HS-5 (cell line): ENCODE measurements around the gene PNKP.

ENCODE experiments used
- DNase-seq: peaks from one replicate; pipeline ENCODE4 v3.0.0-alpha.2; 2012; ENCODE audit warnings: low read depth

Gene PNKP

DNA sequence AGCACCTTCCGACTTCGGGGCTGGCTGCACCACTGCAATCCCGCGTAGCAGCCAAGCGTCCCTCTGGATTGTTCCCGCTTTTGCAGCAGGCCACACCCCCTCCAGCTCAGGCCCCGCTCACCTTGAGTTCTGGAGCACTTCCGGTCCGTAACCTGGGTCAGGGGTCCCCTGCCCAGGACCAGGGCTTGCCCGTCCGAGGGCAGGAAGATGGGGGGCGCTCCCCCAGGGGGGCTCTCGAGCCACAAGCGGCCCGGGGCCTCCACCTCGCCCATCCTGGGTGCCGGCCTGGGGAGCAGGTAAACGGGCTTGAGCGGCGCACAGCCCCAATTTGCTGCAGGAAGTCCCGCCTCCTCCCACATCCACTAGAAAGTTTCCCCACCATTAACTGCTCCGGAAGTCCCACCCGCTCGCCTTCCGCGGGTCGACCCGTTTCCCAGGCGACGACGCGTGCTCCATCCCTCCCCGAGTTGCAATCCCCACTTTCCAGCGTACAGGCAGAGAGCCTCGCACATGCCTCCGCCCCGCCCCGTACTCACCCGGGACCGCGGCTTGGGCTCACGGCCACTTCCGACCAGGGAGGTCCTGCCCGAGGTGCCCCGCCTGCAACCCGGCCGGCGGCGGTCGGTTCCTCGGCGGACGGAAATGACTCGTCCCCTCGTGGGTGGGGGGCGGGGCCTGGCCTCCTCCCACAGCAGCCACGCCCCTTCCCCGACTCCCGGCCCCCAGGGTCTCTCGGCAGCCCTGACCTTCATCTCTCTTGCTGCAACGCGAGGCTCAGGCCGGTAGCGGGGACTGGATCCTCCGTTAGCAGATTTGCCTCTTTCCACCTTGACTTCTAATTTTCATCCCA is at the start of gene PNKP:
Gene PNKP, minus strand, starts transcription at position 644 of the 850 bp plus-strand sequence. Its CDS starts 372 bp downstream, at position 272.
- peak; percentile 79 for DNase-seq

DNA sequence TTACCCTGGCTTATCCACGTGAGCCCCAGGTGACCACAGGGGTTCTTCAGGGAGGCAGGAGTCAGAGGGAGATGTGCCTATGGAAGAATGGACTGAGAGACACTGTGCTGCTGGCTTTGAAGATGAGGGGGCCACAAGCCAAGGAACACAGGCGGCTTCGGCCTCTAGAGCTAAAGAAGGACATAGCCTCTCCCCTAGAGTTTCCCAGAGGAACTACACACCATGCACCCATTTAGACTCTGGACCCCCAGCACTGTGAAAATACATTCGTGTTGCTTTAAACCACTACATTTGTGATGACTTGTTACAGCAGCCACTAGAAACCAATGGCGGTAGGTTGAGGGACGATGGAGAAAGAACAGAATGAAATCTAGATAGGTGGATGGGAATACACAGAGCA is 47.9 kb upstream of the PNKP start:
- DNase-seq, result no peak

DNA sequence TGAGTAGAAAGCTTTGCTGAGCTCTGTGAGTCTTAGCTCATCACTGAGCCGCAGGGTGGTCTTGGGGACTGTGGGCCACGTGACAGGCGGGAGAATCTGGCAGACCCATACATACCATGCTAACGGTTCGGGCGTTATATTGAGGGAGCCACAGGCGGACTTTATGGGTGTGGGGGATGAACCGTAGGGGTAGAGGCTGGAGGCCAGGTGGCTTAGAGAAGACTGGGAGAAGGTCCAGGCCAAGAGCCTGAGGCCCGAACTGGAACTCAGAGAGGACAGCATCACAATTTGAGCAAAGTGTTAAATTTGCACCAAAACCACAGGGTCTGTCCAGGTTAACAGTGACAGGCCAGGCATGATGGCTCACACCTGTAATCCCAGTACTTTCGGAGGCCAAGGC is 46.3 kb upstream of the PNKP start:
- no peak for DNase-seq

DNA sequence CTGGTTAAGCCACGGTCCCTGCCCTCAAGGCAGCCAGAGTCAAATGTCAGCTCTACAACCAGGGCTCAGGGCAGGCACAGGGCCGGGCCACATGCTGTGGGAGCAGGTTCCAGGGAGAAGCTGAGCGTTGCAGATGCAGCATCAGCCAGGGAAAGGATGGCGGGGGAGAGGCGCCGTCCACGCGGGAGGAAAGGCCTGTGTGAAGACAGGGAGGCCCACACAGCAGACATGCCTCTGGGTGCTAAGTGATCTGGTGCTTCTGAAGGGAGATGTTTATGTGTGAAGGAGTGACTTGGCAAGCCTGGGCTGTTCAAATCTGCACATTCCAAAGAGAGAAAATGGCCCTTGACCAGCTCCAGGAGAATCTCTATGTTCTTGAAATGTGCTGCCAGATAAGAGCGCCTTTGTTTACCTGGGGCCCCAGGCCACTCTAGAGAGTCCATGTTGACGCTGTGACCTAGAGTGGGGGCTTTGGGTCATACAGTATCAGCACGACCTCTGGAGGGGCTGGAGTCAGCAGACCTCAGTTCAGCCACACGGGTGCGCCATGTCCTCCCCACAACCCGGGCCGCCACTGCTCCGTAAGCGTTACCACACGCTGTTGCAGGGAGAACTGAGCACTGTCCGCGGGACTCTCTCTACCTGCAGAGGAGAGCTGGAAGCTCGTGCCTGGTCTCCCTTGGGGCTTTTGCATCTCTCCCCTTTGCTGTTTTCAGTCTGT is 45.7 kb upstream of the PNKP start:
- DNase-seq, result no peak

DNA sequence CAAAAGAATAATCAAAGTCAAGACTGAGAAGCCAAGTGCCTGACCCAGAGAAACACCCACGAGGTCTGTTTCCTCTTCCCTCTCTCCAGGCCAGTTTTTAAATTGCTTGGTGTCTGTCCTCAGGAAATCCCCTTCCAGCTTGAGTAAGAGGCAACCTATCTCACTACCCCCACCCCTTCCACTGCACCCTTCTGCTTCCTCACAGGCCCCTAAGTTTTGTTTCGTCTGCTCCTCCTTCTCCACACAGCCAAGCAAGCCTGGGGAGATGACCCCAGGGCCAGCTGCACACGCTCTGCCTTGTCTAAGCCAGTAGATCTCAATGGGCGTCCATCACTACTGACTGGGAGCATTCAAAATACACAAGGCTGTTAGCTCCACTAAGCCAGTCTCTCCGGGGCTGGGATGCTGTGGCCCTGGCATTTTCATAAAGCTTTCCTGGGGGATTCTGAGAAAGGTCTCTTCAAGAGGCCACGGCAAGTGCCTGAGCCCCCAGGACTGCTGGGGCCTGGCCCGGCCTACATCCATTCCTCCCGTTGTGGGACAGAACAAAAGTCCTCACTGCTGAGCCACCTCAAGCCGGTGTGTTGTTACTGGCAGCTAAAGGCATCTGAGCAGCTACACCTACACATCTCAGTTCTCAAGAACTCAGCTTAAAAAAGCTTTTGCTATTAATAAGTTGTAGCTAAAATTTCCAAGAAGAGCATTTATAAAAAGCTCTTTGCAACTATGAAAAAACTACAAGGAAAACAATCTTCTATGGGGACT is 44.2 kb upstream of the PNKP start:
- DNase-seq, result no peak

DNA sequence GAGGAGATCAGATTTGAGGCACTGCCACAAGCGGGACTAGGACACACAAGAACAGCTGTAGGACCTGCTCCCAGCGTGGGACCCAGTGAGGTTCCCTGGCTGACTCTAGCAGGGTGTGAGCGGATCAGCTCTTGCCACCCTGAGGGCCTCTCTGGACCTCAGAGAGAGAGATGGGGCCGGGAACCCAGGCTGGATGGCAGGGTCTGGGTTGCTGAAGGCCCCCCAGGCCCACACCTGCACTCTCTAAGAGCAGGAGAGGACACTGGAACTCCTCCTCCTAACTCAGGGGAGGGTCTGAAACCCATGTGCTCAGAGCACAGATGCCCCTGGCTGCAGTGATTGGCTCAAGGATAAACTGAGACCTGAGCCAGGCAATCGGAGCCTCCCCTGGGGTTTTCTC is 42.8 kb upstream of the PNKP start:
- DNase-seq, result no peak

DNA sequence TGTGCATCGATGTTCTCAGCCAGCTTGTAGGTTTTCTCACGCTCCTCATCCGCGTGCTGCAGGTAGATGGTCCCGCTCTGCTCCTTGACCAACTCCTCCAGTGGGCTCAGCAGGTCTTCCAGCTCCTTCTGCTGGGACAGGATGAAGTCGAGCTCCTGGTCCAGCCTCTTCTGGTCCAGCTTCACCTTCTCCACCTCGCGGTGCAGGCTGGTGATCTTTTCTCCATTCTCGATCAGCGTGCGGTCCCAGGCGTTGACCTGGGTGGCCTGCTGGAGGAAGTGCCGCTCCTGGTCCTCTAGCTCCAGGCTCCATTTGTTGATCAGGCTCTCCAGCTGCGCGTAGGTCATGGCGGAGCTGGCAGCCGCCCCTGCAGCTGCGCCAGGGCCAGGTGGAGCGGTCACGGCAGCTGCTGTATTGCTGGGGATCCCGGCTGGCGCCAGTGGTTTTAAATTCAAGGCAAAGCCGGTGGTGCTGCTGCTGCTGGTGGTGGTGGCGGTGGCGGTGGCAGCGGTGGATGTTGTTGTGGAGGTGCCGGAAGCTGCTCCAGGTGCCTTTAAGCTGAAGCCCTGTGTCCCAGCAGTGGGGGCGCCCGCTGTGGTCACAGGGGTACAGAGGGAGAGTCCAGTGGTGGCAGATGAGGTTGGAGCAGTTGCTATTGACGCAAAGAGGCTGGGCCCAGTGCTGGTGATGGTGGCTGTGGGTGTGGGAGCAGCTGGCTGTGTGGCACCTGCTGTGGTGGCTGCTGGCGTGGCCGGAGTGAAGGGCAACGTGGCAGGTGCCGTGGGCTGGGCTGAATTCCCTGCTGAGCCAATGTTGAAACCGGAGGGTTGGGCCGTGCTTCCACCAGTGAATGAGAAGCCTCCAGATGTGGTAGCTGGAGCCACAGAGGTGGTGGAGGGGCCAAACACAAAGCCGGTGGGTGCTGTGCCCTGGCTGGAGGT is 41.4 kb upstream of the PNKP start:
- DNase-seq, result no peak

DNA sequence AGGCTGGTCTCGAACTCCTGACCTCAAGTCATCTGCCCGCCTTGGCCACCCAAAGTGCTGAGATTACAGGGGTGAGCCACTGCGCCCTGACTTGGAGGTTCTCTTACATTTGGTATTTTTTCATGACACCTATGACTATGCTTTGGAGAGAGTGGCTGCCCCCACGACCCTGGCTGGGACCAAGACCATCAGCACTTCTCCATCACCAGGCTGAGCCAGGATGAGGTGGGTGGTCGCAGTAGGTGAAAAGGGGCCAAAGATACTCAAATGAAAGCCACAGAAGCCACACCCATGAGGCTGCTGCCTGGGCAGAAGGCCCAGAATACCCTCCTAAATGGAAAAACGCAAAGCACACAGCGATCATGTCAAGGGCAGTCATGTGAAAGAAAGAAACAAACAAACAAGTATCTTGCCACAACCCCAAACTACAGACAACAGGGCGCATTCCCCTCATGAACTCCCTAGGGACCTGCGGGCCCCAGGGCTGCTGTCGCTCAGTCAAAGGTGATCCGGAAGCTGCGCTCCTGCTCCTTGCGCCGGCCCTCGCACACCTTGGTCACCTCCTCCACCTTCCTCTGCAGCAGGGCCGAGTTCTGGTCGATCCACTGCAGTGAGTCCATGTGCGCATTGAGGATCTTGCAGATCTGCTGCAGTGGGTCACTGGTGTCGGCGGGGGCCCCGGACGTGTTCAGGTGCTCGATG is 40.5 kb upstream of the PNKP start:
- DNase-seq, result no peak

DNA sequence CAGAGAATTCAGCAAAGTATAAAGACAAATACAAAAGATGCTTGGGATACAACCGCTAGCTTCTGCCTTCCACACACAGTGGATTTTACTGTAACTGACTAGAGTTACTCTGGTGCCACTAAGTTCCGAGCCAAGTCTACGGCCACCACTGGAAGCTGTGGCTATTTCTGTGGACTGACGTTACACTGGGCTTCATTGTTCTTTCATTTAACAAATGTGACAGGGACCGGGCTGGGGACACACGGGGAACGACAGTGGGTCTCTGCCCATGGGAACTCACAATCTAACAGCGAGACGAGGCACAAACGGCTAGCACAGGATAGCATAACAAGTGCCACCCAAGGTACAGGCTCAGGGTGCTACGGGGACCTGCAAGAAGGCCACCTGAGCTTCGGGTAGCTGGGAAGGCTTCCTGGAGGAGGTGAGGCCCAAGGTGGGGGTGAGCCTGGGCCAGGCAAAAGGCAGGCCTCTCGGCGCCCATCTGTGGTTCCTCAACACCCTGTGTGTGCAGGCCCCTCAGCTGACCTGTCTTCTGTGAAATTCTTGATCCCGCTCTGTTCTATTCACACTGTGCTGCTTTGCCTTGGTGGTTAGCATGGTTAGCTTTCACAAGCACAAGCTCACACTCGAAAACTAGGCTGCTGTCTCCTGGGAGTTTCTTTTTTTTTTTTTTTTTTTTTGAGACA is 39.6 kb upstream of the PNKP start:
- DNase-seq, result no peak

DNA sequence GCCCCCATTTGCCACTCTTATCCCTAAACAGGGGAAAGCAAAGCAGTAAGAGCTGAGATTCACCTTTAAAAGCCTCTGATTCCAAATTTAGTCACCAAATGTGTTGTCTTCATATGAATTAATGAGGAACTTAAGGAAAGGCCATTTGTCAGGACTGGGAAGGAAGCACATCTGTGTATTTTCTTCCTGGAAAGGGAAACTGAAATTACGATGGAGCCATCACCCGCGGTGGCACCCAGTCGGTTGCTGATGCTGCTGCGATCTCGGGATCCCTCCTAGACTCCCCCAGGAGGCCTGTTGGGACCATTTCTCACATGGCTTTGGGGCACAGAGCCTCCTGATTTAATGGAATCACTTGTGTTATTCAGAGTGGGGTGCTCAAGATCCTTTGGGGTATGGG is 36.8 kb upstream of the PNKP start:
- no peak for DNase-seq

DNA sequence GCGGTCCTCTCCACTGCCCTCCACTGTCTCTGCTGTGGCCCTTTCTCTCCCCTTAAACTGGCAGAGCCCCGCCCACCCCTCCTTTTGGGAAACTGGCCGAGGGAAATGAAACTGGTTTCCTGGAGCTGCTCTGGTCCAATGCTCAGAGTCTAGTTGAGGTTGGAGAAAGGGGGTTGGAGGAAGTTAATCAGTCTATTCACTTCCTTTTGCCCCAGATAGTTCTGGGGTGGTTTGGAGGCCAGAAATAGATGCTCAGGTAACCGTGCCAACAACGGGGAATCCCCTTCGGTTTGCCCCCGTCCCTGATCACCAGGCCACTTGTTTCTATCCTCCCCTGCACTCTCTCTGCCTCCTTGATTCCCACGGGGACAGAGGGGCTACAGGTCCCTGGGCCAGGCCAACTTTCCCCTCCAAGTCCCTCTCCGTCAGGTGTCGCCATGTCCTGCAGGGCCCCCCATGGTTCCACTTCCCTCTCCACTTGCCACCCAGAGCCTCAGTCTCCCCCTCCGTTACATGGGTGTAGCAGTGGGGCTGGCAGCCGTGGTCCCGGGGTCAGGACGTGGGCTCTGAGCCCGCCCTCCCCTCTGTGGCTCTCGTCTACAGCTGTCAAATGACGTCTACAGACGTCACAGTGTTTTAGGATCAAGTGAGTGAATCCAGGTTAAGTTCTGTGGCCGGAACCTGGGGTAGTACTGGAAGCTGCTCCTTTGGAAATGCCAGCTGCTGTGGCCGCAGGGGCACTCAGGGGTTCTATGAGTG is 29.7 kb upstream of the PNKP start, which contains the start of gene IL4I1:
Gene IL4I1, minus strand, starts transcription at position 25 of the 759 bp plus-strand sequence. CDS start 727 bp downstream, outside the sequence.
- DNase-seq, result no peak

DNA sequence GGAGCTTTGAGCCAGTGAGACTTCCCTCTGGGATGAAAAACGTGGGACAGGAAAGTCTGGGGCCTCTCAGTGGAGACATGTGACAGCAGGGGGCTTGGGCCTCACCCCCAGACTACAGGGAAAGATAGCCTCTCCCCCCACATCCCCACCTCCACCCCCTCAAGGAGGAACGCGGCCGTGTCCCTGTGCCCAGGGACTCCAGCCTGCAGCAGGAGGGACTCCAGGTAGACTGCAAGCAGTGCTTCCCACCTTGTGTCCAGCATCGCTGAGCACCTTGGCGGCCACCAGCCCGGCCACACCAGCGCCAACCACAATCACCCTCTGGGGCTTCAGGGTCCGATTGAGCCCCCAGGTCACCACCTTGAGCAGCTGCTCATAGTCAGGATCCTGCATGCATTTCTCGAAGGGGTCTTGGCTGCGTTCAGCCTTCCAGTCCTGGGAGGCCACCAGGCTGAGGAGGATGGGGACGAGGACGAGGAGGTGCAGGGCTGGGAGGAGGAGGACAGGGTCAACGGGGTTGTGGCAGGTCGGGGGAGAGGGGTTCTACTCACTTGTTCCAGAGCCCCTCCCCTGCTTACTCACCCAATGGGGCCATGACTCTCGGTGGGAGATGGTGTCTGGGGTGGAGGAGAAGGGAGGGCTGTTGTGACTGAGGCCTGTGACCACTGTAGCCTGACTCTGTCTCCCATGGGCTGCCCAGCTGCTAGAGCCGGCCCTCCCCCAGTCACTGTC is 28.4 kb upstream of the PNKP start:
- no peak for DNase-seq

DNA sequence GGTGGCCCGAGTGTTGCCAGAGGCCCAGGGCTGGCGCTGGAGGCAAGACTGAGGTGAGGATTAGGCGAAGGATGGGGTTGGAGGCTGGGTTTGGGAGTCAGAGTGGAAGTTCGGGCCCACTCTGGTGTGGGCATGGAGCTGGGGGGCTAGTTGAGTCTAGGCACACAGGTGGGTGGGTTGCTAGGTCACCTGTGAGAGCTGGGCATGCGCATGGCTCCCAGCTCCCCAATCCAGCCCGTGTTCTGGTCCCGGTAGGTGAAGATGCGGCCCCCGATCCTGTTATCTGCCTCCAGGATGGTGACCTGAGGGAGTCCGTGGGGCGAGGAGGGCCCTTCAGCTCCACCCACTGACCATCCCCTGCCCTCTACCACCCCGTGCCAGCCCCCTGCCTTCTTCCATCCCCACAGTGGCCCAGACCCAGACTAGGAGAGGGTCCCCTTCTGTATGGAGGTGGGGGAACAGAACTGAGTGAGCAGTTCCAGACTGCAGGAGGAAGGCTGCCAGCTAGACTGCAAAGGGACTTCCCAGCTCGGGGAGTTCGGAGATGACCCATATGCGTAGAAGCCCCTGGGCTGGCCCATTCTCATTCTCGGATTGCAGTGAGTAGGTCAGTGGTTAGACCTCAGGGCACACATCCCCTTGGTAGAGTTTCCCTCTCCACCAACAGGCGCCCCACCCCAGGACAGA is 27.6 kb upstream of the PNKP start:
- DNase-seq, result no peak

DNA sequence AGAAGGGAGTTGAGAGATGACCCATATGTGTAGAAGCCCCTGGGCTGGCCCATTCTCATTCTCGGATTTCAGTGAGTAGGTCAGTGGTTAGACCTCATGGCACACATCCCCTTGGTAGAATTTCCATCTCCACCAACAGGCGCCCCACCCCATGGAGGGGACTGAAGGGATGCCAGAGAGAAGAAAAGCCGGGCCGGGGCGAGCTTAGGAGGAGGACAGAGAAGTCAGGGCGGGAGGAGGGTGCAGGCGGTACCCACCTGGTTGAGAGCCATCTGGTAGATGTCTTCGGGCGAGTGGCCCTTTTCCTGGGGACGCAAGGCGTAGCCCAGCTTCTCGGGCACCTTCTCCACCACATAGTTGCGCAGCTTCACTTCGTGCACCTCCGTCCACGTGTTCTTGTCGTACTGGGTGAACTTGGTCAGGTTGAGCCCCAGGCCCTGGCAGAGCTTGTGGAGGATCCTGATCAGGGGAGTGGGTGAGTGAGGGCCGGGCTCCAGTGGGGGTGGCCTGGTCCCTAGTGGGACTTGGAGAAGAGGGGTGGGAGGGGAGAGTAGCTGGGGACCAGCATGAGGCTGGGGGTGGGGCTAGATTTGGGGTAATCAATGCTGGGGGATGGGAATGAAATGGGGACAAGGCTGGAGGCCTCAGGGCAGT is 26.8 kb upstream of the PNKP start:
- no peak for DNase-seq

DNA sequence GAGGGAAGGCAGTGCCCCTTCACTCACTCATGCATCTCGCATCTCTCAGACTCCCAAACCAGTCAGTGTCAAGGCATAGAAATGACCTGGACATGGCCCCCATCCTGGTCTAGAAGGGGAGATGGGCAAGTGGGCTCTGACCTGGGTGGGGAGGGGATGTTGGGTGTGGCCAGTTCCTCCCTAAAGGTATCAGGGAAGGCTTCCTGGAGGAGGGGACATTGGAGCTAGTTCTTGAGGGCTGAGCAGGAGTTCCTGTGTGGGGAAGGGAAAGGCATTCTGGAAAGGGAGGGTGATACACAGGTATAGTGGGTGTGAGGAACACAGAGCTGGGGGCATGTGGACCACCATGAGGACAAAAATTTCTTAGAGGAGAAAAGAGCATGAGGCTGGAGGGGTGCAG is 25.3 kb upstream of the PNKP start:
- no peak for DNase-seq

DNA sequence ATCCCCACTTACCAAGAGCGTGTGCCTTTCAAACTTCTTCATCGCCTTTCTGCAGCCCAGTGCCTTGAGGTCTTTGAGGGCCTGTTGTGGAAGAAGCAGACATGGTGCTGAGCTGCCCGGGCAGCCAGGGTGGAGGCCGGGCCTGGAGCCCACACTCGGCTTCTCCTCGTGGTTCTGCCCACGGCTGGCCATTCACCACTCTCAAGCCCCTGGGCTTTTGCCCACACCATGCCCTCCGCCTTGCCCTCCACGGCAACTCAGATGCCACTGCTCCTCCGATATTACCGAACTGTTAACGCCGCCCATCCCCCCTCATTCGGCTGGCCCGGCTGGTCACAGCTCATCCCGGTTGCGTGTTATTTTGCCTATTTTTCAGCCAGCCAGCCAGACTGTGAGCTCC is 24.0 kb upstream of the PNKP start:
- no peak for DNase-seq
